ENCODE measurements around the gene OXLD1. TPM values are rescaled to one million over a fixed set of nuclear protein-coding genes. Genes with fewer than 3 reads are reported as not detected.

OXLD1 gene
- total and polyA plus RNA-seq, 3 experiments from 2014 or later, result 50.8 to 78.9 (median 55.7) TPM

- CTCF ChIA-PET, result no interaction called here
- POLR2A ChIA-PET, result no interaction called here
- H3K36me3 ChIP-seq (ENCODE audit: insufficient read depth, low read length), result peaks cover 23% of the 10 kb centered on the region
Observed at GRCh38 chr17:81697261-81698044, 31.0 kb upstream of the OXLD1 start.

GRCh38 chr17:81696218-81696941 is 30.0 kb upstream of the OXLD1 start:
- no peak for DNase-seq
- H3K4me3 ChIP-seq (ENCODE audit: low read length), result no peak overlapping the region
- Mint-ChIP-seq H3K27me3 (no peaks in the 10 kb centered on the region), H3K36me3 (peaks cover 0 to 80% (median 0%) of the 10 kb centered on the region in 3 donors), H3K9me3 (no peaks in the 10 kb centered on the region), H3K27ac (peak overlapping the region in 1 of 8 donors; percentile 21), H3K4me3 (no peak overlapping the region), H3K4me1 (peaks cover 0 to 11% (median 6%) of the 10 kb centered on the region in 3 donors)
- CTCF ChIA-PET, result no interaction called here
- peaks cover 8% of the 10 kb centered on the region for H3K4me1 ChIP-seq (ENCODE audit: insufficient read depth, low read length)
- H3K27me3 ChIP-seq (ENCODE audit: insufficient read depth, low read length, poor library complexity, severe bottlenecking), result no peaks in the 10 kb centered on the region
- no peaks in the 10 kb centered on the region for H3K9me3 ChIP-seq (ENCODE audit: low read length)
- H3K36me3 ChIP-seq (ENCODE audit: insufficient read depth, low read length), result peaks cover 31% of the 10 kb centered on the region
- POLR2A ChIA-PET, result interaction anchor here (1.3 kb wide), 1 partner anchor 13 kb away, joined by 4 read pairs; the partner anchor contains the start of gene ARL16
- no peak overlapping the region for H3K27ac ChIP-seq (ENCODE audit: low read depth, low read length)

More at GRCh38 chr17:81697261-81698044, 31.0 kb upstream of the OXLD1 start:
- H3K9me3 Mint-ChIP-seq, result no peaks in the 10 kb centered on the region
- Histone ChIP-seq H3K27me3 (ENCODE audit: insufficient read depth, low read length, poor library complexity, severe bottlenecking) (no peaks in the 10 kb centered on the region), H3K4me1 (ENCODE audit: insufficient read depth, low read length) (peaks cover 18% of the 10 kb centered on the region), H3K9me3 (ENCODE audit: low read length) (no peaks in the 10 kb centered on the region), H3K27ac (ENCODE audit: low read depth, low read length) (no peak overlapping the region), H3K4me3 (ENCODE audit: low read length) (no peak overlapping the region)
- H3K27ac Mint-ChIP-seq, result peak overlapping the region in 3 of 8 donors; percentile 22 to 50 (median 26)
- no peak for DNase-seq
- H3K27me3 Mint-ChIP-seq, result no peaks in the 10 kb centered on the region
- H3K4me3 Mint-ChIP-seq, result peak overlapping the region in 1 of 7 donors; percentile 40
- peaks cover 5 to 22% (median 12%) of the 10 kb centered on the region in 3 donors for H3K4me1 Mint-ChIP-seq
- H3K36me3 Mint-ChIP-seq, result peaks cover 0 to 76% (median 0%) of the 10 kb centered on the region in 3 donors

DNA sequence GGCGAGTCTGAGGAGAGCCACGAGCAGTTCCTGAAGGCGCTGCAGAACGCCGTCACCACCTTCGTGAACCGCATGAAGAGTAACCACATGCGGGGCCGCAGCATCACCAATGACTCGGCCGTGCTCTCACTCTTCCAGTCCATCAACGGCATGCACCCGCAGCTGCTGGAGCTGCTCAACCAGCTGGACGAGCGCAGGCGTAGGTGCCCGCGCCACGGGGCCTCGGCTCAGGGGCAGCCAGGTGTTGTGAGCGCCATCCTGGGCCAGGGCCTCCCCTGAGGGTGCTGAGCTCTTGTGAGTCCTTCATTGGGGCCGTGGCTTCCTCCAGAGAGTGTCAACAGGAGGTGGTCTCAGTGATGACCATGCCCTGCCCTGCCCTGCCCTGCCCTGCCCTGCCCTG is 29.4 kb upstream of the OXLD1 start:
- H3K27me3 Mint-ChIP-seq, result no peaks in the 10 kb centered on the region
- H3K27ac Mint-ChIP-seq, result no peak overlapping the region
- Histone ChIP-seq H3K27me3 (ENCODE audit: insufficient read depth, low read length, poor library complexity, severe bottlenecking) (no peaks in the 10 kb centered on the region), H3K4me1 (ENCODE audit: insufficient read depth, low read length) (peaks cover 2% of the 10 kb centered on the region), H3K36me3 (ENCODE audit: insufficient read depth, low read length) (peaks cover 31% of the 10 kb centered on the region), H3K4me3 (ENCODE audit: low read length) (no peak overlapping the region), H3K27ac (ENCODE audit: low read depth, low read length) (no peak overlapping the region), H3K9me3 (ENCODE audit: low read length) (no peaks in the 10 kb centered on the region)
- no peaks in the 10 kb centered on the region for H3K9me3 Mint-ChIP-seq
- H3K4me3 Mint-ChIP-seq, result no peak overlapping the region
- DNase-seq, result no peak
- ChIA-PET CTCF (no interaction called here), POLR2A (interaction anchor here (1.3 kb wide), 1 partner anchor 13 kb away, joined by 4 read pairs; the partner anchor contains the start of gene ARL16)
- peaks cover 0 to 5% (median 4%) of the 10 kb centered on the region in 3 donors for H3K4me1 Mint-ChIP-seq
- H3K36me3 Mint-ChIP-seq, result peaks cover 0 to 80% (median 0%) of the 10 kb centered on the region in 3 donors

DNA sequence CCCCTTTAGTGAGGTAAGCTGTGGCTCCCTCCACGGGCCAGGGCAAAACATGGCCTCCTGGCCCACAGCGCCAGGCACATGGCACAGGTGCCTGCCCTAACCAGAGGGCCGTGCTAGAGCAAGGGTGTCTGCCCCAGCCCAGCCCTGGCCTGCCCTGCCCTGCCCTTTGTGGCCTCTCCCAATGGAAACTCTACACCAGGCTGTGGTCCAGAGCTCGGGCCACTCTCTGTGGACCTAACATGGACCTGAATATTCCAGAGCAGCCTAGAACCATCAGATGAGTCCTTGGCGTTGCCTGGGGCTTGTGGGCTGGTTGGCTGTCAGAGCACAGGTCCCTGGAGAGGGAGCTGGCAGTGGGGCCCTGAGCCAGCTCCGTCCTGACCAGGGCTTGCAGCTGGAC is 28.8 kb upstream of the OXLD1 start:
- Histone ChIP-seq H3K4me1 (ENCODE audit: insufficient read depth, low read length) (no peaks in the 10 kb centered on the region), H3K36me3 (ENCODE audit: insufficient read depth, low read length) (peaks cover 31% of the 10 kb centered on the region), H3K27ac (ENCODE audit: low read depth, low read length) (no peak overlapping the region), H3K9me3 (ENCODE audit: low read length) (no peaks in the 10 kb centered on the region), H3K4me3 (ENCODE audit: low read length) (no peak overlapping the region), H3K27me3 (ENCODE audit: insufficient read depth, low read length, poor library complexity, severe bottlenecking) (no peaks in the 10 kb centered on the region)
- H3K9me3 Mint-ChIP-seq, result no peaks in the 10 kb centered on the region
- peaks cover 0 to 3% (median 3%) of the 10 kb centered on the region in 3 donors for H3K4me1 Mint-ChIP-seq
- no peak overlapping the region for H3K27ac Mint-ChIP-seq
- no peaks in the 10 kb centered on the region for H3K27me3 Mint-ChIP-seq
- POLR2A ChIA-PET, result interaction anchor here (1.3 kb wide), 1 partner anchor 12 kb away, joined by 4 read pairs; the partner anchor contains the start of gene ARL16
- DNase-seq, result no peak
- H3K4me3 Mint-ChIP-seq, result no peak overlapping the region
- peaks cover 0 to 82% (median 0%) of the 10 kb centered on the region in 3 donors for H3K36me3 Mint-ChIP-seq
- CTCF ChIA-PET, result no interaction called here

DNA sequence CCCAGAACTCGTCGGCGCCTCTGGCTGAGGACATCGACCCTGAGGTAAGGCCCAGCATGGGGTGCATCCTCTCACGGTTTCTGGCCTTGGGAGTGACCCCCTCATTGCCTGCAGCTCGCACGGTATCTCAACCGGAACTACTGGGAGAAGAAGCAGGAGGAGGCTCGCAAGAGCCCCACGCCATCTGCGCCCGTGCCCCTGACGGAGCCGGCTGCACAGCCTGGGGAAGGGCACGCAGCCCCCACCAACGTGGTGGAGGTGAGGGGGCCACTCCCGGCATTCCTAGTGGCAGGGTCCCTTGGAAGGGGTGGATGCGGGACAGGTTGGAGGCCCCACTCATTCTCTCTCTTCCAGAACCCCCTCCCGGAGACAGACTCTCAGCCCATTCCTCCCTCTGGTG is 28.4 kb upstream of the OXLD1 start:
- H3K36me3 Mint-ChIP-seq, result peaks cover 0 to 86% (median 0%) of the 10 kb centered on the region in 3 donors
- no peak overlapping the region for H3K27ac ChIP-seq (ENCODE audit: low read depth, low read length)

DNA sequence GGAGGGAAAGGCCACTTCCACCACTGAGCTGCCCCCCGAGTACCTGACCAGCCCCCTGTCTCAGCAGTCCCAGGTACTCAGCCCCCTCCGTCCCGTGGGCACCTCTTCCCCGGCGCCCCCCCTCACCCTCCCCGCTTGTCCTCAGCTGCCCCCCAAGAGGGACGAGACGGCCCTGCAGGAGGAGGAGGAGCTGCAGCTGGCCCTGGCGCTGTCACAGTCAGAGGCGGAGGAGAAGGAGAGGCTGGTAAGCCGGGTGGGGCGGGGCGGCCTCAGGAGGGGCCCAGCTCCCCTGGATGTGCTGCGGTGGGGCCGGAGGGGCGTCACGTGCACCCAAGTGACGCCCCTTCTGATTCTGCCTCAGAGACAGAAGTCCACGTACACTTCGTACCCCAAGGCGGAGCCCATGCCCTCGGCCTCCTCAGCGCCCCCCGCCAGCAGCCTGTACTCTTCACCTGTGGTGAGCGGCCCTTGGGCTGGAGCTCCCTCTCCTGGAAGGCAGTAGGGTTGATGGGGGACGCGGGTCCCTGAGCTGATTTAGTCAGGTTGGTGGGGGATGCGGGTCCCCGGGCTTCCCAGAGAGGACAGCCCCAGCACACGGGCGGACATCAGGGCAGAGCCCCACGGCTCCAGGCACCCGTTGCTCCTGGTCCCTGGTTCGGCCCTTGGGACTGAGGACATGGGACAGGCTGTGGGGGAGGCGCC is 27.3 kb upstream of the OXLD1 start:
- POLR2A ChIA-PET, result no interaction called here
- Histone ChIP-seq H3K9me3 (ENCODE audit: low read length) (no peaks in the 10 kb centered on the region), H3K27ac (ENCODE audit: low read depth, low read length) (no peak overlapping the region), H3K36me3 (ENCODE audit: insufficient read depth, low read length) (peaks cover 33% of the 10 kb centered on the region), H3K4me1 (ENCODE audit: insufficient read depth, low read length) (no peaks in the 10 kb centered on the region), H3K27me3 (ENCODE audit: insufficient read depth, low read length, poor library complexity, severe bottlenecking) (no peaks in the 10 kb centered on the region), H3K4me3 (ENCODE audit: low read length) (no peak overlapping the region)
- H3K27ac Mint-ChIP-seq, result no peak overlapping the region
- peaks cover 0 to 92% (median 5%) of the 10 kb centered on the region in 3 donors for H3K36me3 Mint-ChIP-seq
- H3K9me3 Mint-ChIP-seq, result no peaks in the 10 kb centered on the region
- H3K4me1 Mint-ChIP-seq, result peaks cover 0 to 8% (median 4%) of the 10 kb centered on the region in 3 donors
- no peaks in the 10 kb centered on the region for H3K27me3 Mint-ChIP-seq
- DNase-seq, result no peak
- CTCF ChIA-PET, result interaction anchor here (0.9 to 1.6 kb wide), 2 partner anchors 10 to 1084 kb away, joined by 3 to 4 read pairs; partner anchors contain the start of genes ARL16 and HGS
- H3K4me3 Mint-ChIP-seq, result no peak overlapping the region

More for the DNA sequence above, 28.4 kb upstream of the OXLD1 start:
- peaks cover 0 to 3% (median 3%) of the 10 kb centered on the region in 3 donors for H3K4me1 Mint-ChIP-seq
- Histone ChIP-seq H3K4me1 (ENCODE audit: insufficient read depth, low read length) (no peaks in the 10 kb centered on the region), H3K36me3 (ENCODE audit: insufficient read depth, low read length) (peaks cover 31% of the 10 kb centered on the region), H3K4me3 (ENCODE audit: low read length) (no peak overlapping the region), H3K27me3 (ENCODE audit: insufficient read depth, low read length, poor library complexity, severe bottlenecking) (no peaks in the 10 kb centered on the region), H3K9me3 (ENCODE audit: low read length) (no peaks in the 10 kb centered on the region)
- H3K4me3 Mint-ChIP-seq, result no peak overlapping the region
- no peaks in the 10 kb centered on the region for H3K9me3 Mint-ChIP-seq
- no peak overlapping the region for H3K27ac Mint-ChIP-seq
- ChIA-PET CTCF (no interaction called here), POLR2A (no interaction called here)
- no peaks in the 10 kb centered on the region for H3K27me3 Mint-ChIP-seq
- no peak for DNase-seq

GRCh38 chr17:81691608-81692007 is 25.2 kb upstream of the OXLD1 start:
- ChIA-PET CTCF (no interaction called here), POLR2A (no interaction called here)
- H3K27me3 Mint-ChIP-seq, result no peaks in the 10 kb centered on the region

More at GRCh38 chr17:81691608-81692007, 25.2 kb upstream of the OXLD1 start:
- Histone ChIP-seq H3K4me3 (ENCODE audit: low read length) (no peak overlapping the region), H3K4me1 (ENCODE audit: insufficient read depth, low read length) (no peaks in the 10 kb centered on the region), H3K36me3 (ENCODE audit: insufficient read depth, low read length) (peaks cover 37% of the 10 kb centered on the region), H3K27me3 (ENCODE audit: insufficient read depth, low read length, poor library complexity, severe bottlenecking) (no peaks in the 10 kb centered on the region), H3K9me3 (ENCODE audit: low read length) (no peaks in the 10 kb centered on the region), H3K27ac (ENCODE audit: low read depth, low read length) (no peak overlapping the region)
- no peaks in the 10 kb centered on the region for H3K9me3 Mint-ChIP-seq
- DNase-seq, result no peak
- H3K27ac Mint-ChIP-seq, result peak overlapping the region in 1 of 8 donors; percentile 33
- H3K36me3 Mint-ChIP-seq, result peaks cover 0 to 87% (median 6%) of the 10 kb centered on the region in 3 donors
- H3K4me3 Mint-ChIP-seq, result peak overlapping the region in 1 of 7 donors; percentile 30
- peaks cover 0 to 11% (median 3%) of the 10 kb centered on the region in 3 donors for H3K4me1 Mint-ChIP-seq
